ENCODE measurements around the gene HEATR3.

DNA sequence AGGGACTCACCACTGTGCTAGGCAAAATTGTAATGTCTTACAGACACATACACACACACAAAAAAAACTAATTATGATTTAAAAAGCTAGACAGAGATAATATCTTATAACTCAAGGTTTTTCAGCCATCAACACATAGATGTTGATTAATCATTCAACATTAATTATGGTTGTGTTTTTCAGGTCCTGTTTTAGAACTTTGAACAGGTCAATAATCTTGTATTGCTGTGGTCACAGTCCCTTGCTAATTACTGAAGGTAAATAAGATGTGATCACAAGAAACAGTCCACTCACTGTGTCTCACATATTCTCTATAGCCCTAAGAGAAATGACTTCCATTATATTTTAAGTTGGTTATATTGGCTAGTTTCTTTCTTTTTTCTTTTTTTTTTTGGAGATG is 54.9 kb downstream of the HEATR3 start:
- TF ChIP-seq, protein P1, sequence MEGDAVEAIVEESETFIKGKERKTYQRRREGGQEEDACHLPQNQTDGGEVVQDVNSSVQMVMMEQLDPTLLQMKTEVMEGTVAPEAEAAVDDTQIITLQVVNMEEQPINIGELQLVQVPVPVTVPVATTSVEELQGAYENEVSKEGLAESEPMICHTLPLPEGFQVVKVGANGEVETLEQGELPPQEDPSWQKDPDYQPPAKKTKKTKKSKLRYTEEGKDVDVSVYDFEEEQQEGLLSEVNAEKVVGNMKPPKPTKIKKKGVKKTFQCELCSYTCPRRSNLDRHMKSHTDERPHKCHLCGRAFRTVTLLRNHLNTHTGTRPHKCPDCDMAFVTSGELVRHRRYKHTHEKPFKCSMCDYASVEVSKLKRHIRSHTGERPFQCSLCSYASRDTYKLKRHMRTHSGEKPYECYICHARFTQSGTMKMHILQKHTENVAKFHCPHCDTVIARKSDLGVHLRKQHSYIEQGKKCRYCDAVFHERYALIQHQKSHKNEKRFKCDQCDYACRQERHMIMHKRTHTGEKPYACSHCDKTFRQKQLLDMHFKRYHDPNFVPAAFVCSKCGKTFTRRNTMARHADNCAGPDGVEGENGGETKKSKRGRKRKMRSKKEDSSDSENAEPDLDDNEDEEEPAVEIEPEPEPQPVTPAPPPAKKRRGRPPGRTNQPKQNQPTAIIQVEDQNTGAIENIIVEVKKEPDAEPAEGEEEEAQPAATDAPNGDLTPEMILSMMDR (IDR thresholded peaks at IDR 0.05): no peak
- no peak for TF ChIP-seq POLR2A (IDR thresholded peaks at IDR 0.05)

All from esophagus squamous epithelium (tissue), 4 donors.